H1 (cell line): ENCODE results near the gene GH2. TPM values are rescaled to one million over a fixed set of nuclear protein-coding genes. Genes with fewer than 3 reads are reported as not detected.

Experiments used
- CTCF ChIP-seq, 3 experiments: IDR thresholded peaks; 1 replicate in 2 of 3; 2 replicates in 1 of 3; pipeline versions ENCODE4 v1.5.1 to v1.6.1; 2011; ENCODE audit warnings: low read length in 3 of 3, mild to moderate bottlenecking in 3 of 3, inconsistent platforms in 2 of 3, low read depth in 1 of 3, moderate library complexity in 1 of 3; ENCODE audit not compliant: insufficient read depth in 1 of 3; ENCODE audit errors: control extremely low read depth in 1 of 3
- polyA plus RNA-seq, 7 experiments: library from polyadenylated mRNA; depleted of rRNA in 3 of 7; stranded (reverse) in 5 of 7; unstranded in 2 of 7; fragments of >200 nt in 5 of 7; fragments of 200-250 nt in 2 of 7; gene quantifications; 1 replicate in 5 of 7; 2 replicates in 1 of 7; 4 replicates in 1 of 7; pipeline versions ENCODE4 v1.2.1 to v1.2.3, GENCODE V29; 2011 to 2013; ENCODE audit warnings: missing spikeins in 2 of 7, mixed read lengths in 2 of 7
- total RNA-seq: library from RNA; stranded (reverse); fragmentation: NEBNext Ultra II Directional; extraction: Animal tissue kit (Norgen Biotek cat#: 25700); gene quantifications from 2 replicates; pipeline ENCODE4 v1.2.1, GENCODE V29; 2021

Gene GH2
- total and polyA plus RNA-seq, 2 of the 8 experiments (the other 6 are each of a cell fraction or from before 2014, with no cell fraction given) = 0.60 to 1.5 TPM

GRCh38 chr17:63834431-63835166, 47.1 kb downstream of the GH2 start (continued):
- peak; percentile 74 to 98 (median 85) for TF ChIP-seq CTCF (IDR thresholded peaks at IDR 0.05; ENCODE audit: control extremely low read depth in 1 of 3, insufficient read depth in 1 of 3, low read depth in 1 of 3, low read length in 3 of 3)
